ENCODE results near the gene CDS2. TPM values are rescaled to one million over a fixed set of nuclear protein-coding genes. Genes with fewer than 3 reads are reported as not detected.

CDS2 gene
- total RNA-seq, 1 donor from 2014 or later, result 24.5 TPM

DNA sequence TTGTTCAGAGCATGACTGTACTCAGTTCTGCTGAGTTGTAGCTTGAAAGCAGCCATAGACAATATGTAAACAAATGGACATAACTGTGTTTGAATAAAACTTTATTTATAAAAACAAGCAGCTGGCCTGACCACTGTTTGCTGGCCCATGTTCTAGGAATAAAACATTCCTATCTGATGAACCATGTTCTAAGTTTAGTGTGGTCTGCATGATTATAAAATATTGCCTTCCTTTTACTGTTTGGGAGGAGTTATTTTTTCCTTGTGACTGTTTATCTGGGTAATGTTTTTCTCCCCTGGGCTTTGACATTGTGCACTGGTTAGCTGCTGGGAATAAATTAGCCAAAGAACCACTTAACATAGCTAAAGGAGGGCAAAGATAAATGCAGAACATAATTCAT lies 55.1 kb downstream of the CDS2 start:
- no peak for ATAC-seq

DNA sequence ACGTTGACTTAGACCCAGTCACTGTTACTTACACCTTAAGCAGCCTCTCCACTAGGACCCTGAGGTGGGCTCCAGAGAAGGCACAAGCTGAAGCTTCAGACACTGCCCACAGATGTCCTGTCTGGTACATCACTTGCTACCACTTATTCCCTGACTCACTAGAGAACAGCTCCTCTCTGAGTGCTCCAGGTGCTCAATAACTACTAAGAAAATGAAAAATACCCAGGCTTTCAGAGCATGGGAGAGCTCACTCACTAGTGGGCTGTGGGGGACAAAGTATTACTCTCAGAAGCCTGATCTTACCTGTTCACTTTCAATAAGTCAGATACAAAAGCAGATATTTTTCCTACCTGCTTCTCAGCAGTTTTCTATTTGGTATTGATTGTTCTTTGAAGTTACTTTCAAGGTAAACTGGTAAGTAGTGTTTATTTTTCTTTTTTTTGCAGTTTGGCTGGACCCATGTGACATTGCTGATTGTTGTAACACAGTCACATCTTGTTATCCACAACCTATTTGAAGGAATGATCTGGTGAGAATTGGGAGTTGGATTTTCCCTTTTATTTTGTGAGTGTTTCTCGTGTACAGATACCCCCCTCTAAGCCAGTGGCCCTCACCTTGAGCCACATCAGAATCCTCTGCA lies 55.9 kb downstream of the CDS2 start:
- no peak for ATAC-seq

DNA sequence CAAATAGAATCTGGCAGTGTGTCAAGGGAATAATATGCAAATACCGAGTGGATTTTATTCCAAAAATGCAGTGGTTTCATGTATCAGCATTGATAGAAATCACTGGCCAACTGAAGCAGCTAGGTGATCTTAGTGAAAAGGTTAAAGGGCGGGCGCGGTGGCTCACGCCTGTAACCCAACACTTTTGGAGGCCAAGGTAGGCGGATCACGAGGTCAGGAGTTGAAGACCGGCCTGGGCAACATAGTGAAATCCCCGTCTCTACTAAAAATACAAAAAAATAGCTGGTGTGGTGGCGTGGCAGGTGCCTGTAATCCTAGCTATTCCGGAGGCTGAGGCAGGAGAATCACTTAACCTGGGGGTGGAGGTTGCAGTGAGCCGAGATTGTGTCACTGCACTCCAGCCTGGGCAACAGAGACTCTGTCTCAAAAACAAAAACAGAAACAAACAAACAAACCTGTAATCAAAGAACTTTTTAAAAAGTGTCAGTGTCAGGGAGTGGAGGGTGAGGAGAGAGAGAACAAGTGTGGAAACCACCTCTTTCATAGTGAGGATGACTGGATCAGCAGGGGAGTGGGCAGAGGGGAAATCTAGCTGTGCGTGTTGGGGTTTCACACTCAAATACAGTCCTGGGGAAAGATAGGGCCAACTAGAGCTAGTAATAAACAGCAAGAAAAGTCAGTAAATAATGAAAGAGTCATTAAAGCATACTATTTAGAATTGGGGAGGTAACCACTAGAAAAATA lies 57.1 kb downstream of the CDS2 start:
- ATAC-seq, result no peak

DNA sequence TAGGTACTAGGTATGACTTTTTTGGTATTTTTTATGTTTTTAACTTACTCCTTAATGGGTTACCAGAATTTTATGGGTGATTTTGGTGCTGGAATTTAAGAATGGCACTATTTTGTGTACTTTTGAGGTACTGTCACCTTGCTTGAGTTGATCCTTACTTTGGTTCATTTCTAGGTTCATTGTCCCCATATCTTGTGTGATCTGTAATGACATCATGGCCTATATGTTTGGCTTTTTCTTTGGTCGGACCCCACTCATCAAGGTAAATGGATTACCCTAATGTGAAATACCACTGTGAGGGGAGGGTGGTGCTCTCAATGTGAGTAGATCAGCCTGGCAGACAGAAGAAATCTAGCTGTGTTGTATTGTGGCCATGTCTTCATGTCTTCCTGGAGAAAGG lies 57.9 kb downstream of the CDS2 start:
- no peak for ATAC-seq

DNA sequence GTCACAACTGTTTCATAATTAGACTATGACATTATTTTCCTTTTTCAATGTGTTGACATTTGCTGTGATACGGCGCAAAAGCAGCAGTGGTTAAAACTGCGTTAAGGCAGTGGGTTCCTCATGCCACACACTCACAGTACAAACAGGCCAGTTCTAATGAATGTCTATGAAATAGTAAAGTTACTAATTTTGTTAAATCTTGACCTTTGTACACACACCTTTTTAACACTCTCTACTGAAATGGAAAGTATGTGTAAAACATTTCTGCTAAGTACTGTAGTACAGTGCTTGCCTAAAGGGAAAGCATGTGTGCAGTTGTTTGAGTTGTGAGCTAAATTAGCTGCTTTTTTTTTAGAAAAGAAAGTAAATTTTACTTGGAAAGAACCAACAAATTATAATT lies 60.3 kb downstream of the CDS2 start:
- ATAC-seq, result no peak

DNA sequence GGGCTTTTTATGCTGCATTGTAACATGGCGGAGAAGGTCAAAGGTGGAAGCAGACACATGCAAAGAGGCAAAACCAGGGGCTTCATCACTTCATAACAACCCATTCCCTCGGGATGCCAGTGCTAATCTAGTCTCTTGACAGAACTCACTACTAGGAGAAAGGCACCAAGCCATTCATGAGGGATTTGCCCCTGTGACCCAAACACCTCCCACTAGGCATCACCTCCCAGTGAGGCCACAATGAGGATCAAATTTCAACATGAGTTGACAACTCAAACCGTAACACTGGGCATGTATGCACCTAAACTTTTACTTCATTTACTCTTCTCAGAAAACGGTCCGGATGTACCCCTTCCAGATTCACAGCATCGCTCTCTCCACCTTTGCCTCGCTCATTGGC lies 61.9 kb downstream of the CDS2 start:
- no peak for ATAC-seq

DNA sequence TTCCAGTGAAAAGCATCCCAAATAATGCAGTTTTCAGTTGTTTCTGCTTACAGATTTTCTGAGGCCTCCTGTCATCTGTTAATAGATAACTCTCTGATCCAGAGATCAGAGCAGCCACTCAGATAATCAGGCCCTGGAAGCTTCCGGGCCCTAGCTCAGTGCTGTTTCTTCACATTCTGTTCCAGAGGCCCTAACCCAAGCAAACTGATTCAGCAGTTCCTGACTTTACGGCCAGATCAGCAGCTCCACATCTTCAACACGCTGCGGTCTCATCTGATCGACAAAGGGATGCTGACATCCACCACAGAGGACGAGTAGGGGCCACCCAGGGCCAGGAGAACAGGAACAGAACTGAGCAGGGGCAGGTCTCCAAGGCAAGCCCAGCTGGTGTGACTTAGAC lies 63.1 kb downstream of the CDS2 start:
- no peak for ATAC-seq

DNA sequence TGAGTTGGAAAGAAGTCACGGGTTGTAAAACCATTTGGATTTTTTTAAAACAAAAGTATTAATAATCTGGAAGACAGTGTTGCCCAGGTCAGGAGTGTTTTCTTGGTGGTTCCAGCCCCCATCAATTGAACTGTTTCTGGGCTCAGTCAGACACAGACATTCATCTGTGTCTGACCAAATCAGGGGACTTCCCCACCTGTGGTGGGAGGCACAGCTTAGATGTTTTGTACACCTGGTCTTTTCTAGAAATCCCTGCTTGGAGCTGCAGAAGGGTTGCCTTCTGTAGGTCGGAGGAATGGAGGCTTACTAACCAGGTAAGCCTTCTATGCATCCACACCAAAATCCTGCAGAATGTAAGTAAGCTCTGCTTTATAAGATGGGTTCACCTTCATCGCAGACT lies 63.6 kb downstream of the CDS2 start:
- ATAC-seq, result no peak

DNA sequence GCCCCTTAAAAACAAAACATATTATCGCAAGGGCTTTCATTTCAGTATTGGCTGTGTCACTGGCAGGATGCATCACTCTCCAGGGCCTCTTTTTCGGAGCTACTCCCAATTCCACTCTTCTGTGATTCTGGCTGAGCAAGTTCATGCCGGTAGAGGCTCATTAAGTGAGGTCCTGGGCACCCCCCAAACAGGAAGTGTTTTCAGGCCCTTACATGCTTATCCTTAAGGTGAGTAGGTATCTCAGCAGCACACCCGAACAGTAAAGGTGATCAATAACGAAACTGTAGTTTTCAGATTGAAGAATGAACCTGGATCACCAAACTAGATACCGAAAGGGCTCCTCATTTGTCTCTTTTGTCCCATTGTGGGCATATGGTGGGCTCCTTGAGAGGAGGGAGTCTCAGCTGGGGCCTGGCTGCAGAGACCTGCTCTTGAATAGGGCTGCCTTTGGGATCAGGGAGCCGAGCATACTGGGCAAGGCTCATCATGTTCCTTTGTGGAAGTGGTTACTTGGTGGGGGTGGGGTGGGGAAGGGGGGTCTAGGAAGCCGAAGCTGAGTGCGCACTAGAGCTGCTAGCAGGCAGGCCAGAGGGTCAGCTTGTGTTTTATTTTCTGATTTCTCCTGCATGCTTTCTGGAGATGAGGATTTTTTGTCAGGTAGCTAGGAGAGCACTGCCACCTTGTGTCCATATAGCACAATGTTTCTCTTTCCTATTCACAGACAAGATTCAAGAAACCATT lies 65.2 kb downstream of the CDS2 start:
- peak; percentile 74 for ATAC-seq

DNA sequence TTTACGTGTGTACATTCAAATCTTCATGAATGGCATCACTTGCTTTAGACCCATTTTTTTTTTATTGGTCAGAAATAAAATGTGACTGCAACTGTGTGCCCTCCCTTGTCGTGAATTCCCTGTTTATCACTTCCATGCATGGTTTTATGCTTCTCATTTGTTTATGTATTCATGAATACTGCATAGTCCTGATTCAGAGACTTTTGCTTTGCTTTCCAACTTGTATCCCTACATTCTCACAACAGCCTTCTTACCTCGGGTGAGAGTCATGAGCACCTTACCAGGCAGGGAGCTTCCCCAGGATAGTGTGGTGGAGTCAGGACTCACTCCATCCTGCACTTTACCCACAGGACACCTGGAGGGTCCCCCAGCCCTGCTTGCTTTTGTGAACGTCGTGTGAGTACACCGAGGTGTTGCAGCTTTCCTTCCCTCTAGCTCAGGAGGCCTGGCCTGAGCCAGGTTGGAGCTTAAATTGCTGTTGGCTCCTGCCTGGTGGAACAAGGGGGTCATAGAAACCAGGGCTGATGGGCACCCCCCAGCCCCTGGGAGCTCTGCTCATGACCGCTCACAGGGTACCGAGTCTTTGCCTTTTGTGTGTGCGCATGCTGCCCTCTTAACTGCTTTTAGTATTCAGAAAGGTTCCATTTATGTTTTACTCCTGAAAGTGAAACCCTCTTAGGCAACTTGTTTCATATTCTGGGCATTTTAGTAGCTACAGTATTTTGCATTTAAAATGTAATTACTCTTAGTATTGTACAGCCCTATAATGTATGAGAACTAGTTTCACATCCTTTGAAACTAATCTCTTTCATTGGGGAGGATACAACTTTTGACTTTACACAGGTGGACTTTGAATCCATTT lies 66.0 kb downstream of the CDS2 start:
- ATAC-seq, result no peak

DNA sequence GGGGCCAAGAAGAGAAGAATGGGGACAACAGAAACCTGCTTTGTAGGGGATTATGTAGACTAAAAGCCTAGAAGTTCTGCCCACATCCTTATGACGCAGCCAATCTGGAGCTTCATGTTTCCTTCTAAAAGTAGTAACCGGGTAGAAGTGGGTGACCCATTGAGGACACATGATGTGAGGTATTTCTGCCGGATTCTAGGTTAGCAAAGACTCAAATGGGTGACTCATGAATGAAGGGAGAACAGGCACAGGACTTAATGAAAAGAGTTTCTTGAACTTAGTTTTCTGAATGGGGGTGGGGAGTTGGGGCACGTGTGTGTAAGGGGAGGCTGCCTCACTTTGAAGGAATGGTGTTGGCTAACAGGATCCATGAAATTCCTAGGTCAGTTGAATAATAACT lies 68.8 kb downstream of the CDS2 start:
- peak; percentile 84 for ATAC-seq

DNA sequence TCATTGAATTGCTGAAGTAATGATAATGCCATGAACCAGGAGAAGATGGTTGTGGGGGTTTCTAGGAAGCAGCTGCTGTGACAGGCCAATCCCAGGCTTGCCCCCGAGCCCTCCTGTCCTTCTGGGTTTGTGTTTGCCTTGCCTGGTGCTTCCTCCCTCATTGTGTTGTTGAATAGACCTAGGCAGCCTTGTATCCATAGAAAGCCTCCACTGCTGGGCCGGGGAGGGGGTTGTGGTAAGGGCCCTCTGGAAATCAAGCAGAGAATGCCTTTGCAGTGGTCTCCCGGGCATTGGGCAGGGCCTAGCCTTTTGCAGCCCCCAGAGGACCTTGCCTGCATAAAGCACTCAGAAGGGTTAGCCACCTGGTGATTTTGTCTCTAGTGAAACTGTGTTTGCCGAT lies 69.3 kb downstream of the CDS2 start:
- ATAC-seq, result no peak

DNA sequence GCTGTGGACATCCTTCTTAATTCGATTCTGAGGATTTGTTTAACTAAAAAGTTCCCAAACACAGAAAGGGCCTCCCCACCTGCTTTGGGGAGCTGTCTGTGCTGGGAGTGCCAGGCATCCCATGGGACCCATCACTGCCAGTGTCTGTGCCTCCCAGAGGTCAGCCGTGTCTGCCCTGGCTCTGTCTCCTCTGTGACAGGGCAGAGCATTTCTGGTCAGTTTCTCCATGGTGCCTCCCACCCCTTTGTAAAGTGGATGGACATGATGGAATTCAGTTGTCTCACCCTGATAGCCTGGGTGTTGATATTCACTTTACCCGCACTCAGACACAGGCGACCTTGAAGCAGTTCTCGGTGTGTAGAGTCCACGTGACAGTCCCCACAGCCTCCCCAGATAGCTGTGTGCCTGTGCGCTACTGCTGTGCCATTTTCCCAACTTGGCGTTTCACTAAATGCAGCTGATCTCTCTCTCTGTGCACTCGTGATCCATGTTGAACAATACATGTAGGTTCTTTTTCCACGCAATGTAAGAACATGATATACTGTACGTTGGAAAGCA lies 70.5 kb downstream of the CDS2 start:
- no peak for ATAC-seq

DNA sequence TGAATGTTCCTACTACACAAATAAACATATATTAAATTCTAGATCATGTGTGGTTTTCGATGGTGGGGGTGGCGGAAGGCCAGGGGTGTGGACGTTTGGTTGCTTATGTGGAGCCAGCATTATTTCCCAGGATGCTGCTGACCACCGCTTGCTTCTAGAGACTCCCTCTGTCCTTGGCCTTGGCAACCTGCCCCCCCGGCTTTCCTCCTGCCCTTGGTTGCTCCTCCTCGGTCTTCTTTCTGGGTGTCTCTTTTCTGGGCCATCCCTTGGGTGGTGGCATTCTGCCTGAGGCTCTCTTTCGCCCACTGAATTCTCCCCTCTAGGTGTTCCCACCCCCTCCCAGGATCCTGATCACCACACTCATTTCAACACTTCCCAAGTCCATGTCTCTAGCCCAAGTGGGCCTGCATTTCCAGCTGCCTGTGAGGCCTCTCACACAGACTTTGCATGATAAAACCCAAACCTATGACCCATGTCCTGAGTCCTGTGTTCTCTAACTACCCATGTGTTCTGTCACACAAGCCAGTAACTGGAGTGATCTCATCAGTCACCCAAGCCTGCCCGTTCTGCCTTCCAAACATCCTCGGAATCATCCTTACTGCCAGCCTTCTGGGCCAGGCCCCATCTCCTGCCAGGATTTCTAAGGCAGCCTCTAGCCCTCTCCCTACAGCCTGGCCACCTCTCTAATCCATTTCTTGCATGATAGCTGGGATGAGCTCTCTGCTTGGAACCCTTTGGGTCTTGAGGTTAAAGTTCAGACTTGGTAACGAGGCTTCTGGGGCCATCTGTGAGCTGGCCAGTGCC lies 71.2 kb downstream of the CDS2 start:
- ATAC-seq, result no peak

DNA sequence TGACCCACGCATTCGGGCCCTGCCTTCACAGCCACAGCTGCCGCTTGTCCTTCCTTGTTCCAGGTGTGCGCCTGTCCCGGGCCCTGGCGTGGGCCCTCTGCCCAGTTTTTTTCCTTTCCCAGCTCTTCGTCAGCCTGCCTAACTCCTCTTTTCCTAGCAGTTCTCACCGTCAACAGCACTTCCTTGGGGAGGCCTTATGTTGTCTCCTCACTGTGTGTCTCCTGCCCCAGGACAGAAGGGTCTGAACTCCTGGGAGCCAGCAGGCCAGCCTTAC lies 71.8 kb downstream of the CDS2 start:
- ATAC-seq, result no peak

DNA sequence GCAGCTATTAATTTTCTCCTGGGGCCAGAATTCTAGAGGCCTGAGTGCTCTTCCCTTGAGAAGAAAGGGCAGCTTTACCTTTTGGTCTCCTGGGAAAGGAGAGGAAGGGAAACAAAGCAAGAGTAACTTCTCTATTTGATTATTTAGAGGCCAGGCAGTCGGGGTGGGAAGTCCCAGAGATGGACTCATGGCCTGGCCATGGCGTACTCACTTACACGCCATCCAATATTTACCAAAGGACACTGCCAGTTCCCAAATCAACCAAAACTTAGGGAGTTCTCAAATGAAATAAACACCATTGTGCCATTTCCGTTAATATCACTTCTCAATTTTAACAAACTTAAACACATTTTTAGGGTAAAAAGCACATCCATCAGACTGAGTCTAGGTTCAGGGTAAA lies 76.6 kb downstream of the CDS2 start:
- ATAC-seq, result no peak

DNA sequence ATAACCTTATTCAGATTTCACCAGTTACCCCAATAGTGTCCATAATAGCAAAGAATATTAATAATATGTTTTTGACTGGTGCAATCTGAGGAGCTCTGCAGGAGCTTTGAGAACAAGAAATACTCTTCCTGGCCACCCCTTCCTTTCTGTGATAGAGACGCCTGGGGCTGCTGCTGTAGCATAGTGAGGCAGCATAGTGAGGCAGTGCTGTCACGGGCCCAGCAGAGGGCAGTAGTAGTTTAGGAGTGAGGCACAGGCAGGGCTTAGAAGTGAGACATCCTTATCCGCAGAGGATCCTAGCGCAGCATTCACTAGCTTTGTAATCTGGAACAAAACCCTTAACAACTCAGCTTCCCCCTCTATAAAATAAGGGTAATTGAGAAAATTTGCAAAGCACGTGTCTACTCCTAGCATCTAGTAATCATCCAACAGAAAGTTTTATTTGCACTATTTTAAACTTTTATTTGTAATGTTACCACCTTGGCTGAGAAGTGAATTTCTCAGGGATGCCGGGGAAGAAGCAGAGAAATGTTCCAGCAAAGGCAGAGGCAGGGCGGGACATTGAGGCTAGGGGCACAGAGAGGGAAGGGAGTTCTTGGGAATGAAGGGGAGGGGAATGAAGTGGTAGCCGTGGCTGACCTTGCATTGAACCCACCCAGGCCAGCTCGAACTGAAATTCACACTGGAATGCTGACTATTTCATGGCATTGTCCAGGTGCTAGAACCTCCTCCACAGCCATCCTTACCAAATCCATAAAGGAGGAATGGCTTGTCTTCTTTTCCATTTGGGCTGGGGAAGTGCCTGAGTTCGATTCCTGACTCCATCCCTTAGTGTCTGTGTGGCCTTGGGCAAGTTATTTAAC lies 78.8 kb downstream of the CDS2 start:
- peak; percentile 97 for ATAC-seq

DNA sequence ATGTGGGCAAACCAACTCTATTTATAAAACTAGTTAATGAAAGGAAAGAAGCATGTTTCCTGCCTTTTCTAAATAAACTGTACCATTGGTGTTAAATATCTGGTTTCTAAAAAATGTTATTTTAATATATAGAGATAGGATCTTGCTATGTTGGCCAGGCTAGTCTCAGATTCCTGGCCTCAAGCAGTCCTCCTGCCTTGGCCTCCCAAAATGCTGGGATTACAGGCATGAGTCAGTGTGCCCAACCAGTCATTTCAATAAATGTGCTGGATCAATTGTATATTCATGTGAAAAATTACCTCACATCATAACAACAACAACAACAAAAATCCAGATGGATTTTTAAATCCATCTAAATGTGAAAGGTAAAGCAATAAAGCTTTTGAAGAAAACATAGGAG lies 80.3 kb downstream of the CDS2 start:
- ATAC-seq, result no peak

DNA sequence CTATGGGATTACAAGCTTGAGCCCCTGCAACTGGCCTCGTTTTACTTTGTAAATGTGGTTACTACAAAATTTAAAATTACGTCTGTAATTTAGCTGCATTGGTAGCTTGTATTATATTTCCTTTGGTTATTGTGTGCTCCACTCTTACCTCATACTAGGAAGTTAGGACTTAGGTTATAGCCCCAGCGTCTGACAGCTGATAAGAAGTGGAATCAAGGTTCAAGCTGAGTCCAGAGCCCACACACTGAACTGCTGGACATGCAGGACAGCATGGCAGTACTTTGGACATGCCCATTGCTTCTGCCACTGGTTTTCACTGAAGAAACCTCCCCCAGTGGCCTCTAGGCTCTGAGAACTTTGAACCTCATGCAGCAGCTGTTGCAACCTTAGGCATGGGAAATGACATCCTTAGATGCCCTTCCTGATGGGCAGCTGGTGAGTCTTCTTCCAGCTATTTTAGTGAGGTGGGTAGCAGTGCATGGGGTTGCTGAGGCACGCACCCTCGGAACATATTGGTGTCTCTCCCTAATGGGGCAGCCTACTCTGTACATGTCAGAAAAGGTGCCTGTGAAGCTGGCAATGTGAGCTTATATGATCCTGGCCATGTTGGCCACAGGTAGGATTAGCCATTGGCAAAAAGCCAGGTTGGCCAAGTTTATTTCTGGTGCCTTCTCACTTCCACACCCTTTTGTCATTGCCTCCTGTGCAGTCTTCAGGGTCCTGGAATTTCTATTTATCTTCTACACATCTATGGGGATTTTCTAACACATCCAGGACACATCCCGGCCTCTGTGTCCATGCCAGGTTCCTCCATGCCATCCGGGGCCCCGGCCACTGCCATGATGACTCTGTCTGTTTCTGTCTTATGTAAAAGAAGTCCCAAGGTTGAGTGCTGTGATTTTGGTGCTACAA lies 85.3 kb downstream of the CDS2 start:
- ATAC-seq, result no peak
